ENCODE data around the gene SLC30A4.

GRCh38 chr15:45510758-45511280, 11.7 kb downstream of the SLC30A4 start:
- TF ChIP-seq POLR2AphosphoS5 (IDR thresholded peaks at IDR 0.05; ENCODE audit: low read depth, low read length), result no peak
- TF ChIP-seq SIN3A (IDR thresholded peaks at IDR 0.05; ENCODE audit: borderline replicate concordance, insufficient read depth, low read length), result no peak
- TF ChIP-seq REST (IDR thresholded peaks at IDR 0.05; ENCODE audit: insufficient read depth in 1 of 2, low read depth in 2 of 2, low read length in 2 of 2), result no peak
- no peak for TF ChIP-seq FOXP2 (optimal IDR thresholded peaks at IDR 0.05; ENCODE audit: borderline replicate concordance, extremely low read depth, extremely low read length, insufficient read depth)
